Measurements from ENCODE around the gene USP5.

GRCh38 chr12:6816598-6816997, 35.4 kb upstream of the USP5 start:
- no peak for TF ChIP-seq TAF1 (IDR thresholded peaks at IDR 0.05; ENCODE audit: low read depth, low read length)
- no peak for TF ChIP-seq POLR2A (IDR thresholded peaks at IDR 0.05; ENCODE audit: low read depth, low read length)
- TF ChIP-seq POLR2AphosphoS5 (IDR thresholded peaks at IDR 0.05; ENCODE audit: low read depth, low read length), result no peak
- TF ChIP-seq SPI1 (IDR thresholded peaks at IDR 0.05; ENCODE audit: low read depth, low read length), result no peak

Data from GM12891 (cell line).